SK-N-MC (cell line): Measurements from ENCODE around the gene EEIG2.

Experiments
- EZH2 ChIP-seq: fragments of 200-600 bp; sonication (generic); IDR thresholded peaks from one replicate; pipeline ENCODE4 v1.6.1; 2017; ENCODE audit warnings: antibody characterized with exemption
- FOXP2 ChIP-seq: optimal IDR thresholded peaks from 2 replicates; pipeline ENCODE3; 2011; ENCODE audit warnings: mild to moderate bottlenecking, moderate library complexity; ENCODE audit not compliant: insufficient read depth; ENCODE audit errors: extremely low read length, control extremely low read depth
- POLR2AphosphoS5 ChIP-seq: IDR thresholded peaks from 2 replicates; pipeline ENCODE4 v1.6.1; 2012; ENCODE audit warnings: mild to moderate bottlenecking, low read depth, low read length, borderline replicate concordance

GRCh38 chr1:108600504-108600903, 40.6 kb downstream of the EEIG2 start:
- TF ChIP-seq POLR2AphosphoS5 (no peak), EZH2 (no peak), FOXP2 (no peak)
